EL (cell line): Measurements from ENCODE around the gene KRTAP19-8.

ENCODE experiments used
- DNase-seq: peaks from one replicate; pipeline ENCODE4 v3.0.0-alpha.2; 2016

Gene KRTAP19-8

DNA sequence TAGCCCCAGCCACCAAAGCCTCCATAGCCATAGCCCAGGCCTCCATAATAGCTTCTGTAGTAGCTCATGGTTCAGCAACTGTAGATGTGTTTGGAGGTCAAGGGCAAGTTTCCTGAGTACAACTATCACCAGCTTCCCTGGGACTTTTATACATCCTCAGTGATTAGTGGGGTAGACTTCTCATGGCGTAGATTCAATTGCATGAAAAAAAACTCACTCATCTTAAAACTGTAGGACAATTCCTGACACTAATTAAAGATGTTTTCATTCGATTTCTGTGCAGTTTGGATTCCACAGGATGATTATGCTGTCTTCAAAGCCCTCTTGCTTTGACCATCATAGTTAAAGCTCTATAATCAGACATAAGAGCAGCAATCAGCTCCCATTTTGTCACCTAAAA, at the start of gene KRTAP19-8:
Gene KRTAP19-8 (minus strand): TSS at position 101 of the 400 bp plus-strand sequence. CDS start 33 bp downstream, at position 68.
- DNase-seq: no peak

DNA sequence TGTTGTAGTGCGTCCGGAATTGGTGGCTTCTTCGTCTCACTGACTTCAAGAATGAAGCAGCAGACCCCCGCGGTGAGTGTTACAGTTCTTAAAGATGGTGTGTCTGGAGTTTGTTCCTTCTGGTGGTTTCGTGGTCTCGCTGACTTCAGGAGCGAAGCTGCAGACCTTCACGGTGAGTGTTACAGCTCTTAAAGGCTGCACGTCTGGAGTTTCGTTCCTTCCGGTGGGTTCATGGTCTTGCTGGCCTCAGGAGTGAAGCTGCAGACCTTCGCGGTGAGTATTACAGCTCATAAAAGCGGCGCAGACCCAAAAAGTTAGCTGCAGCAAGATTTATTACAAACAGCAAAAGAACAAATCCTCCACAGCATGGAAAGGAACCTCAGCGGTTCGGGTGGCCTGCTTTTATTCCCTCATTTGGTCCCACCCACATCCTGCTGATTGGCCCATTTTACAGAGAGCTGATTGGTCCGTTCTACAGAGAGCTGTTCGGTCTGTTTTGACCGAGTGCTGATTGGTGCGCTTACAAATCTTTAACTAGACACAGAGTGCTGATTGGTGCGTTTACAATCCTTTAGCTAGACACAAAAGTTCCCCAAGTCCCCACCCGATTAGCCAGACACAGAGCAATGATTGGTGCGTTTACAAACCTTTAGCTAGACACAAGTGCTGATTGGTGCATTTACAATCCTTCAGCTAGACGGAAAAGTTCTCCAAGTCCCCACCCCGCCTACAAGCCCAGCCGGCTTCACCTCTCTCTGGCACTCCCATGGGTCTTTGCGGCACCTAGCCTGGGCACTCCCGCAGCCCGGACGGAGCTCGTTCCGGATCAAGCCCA, 49.6 kb upstream of the KRTAP19-8 start:
- no peak for DNase-seq

DNA sequence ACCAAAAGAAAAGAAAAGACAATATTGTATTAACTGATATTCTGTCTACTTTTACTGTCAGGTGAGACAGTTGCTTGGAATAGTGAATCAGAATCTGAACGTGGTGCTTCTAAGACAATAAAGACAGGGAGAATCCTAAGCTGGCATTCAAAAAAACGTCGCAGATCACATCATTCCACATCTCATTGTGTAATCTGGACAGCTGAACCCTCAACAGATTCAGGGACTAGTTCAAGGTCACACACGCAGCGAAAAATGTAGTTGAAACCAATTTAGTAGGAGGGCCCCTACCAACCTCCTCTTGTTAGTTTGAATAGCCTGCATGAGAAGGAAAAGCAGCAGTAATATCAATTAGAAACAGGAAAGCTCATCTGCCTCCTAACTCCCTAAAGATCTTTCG, 46.4 kb upstream of the KRTAP19-8 start:
- DNase-seq: no peak

DNA sequence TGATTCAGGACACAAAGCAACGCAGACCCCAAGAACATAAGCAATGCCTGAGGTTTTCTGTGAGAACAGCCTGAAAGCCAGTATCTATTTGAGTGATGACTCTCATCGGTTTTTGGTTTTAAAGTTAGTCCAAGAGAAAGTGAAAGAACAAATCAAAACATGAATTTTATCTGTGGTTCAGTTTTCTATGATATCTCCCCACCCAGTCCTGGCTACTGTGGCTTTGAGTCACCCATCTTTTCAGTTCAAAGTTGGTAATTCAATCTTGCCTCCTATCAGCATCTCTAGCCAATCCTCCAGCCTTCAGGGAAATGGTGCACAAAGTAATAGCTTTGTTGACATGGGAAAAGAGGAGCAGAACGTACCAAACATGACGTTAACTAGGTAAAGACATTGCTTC, 40.5 kb upstream of the KRTAP19-8 start:
- no peak for DNase-seq

DNA sequence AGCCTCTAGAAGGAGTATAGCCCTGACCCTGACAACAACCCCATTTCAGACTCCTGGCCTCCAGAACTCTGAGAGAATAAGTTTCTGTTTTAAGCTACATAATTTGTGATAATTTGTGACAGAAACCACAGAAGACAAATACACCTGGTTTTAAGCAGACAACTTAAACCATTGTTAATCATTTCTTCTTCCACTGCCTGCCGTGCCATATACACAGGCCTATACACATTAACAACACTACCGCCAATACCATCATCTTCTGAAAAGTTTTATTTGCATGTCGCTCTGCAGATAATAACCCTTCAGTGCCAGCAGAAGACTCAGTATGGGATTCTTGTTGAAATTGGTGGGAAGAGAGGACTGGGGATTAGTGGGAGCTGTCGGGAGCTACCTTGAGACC, 39.9 kb upstream of the KRTAP19-8 start:
- no peak for DNase-seq

- no peak for DNase-seq
Observed at GRCh38 chr21:31075848-31076247, 37.6 kb upstream of the KRTAP19-8 start.

- DNase-seq: no peak
Observed at GRCh38 chr21:31072533-31072932, 34.3 kb upstream of the KRTAP19-8 start.

- no peak for DNase-seq
Observed at GRCh38 chr21:31064803-31065202, 26.5 kb upstream of the KRTAP19-8 start.

- DNase-seq: no peak
Observed at GRCh38 chr21:31052489-31053142, 14.3 kb upstream of the KRTAP19-8 start.

GRCh38 chr21:31050577-31051157, 12.4 kb upstream of the KRTAP19-8 start:
- no peak for DNase-seq

- no peak for DNase-seq
Observed at GRCh38 chr21:31045841-31046240, 7.6 kb upstream of the KRTAP19-8 start.

GRCh38 chr21:31043471-31043870, 5.2 kb upstream of the KRTAP19-8 start:
- no peak for DNase-seq

GRCh38 chr21:31042080-31042464, 3.8 kb upstream of the KRTAP19-8 start:
- DNase-seq: no peak

- no peak for DNase-seq
Observed at GRCh38 chr21:31041295-31042079, 3.2 kb upstream of the KRTAP19-8 start.

- no peak for DNase-seq
Observed at GRCh38 chr21:31034378-31034777, 3.9 kb downstream of the KRTAP19-8 start.

- DNase-seq: no peak
Observed at GRCh38 chr21:31030367-31031106, 7.7 kb downstream of the KRTAP19-8 start.

DNA sequence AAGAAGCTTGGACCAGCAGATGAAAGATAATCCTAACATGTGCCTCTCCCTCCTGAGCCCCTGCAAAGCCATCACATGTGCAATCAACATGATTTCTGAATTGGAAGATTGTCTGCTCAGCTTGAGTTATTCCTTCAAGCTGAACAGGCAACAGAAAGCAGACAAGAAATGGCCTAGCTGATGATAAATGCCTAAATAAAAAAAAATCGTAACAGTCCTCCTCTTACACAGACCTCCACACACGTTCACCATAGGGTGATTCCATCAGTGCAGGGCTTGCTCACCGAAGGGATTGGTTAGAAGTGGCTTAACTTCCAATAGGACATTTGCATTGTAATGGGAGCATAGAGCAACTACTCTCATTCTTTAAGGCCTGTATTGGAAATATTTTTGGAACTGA, 14.6 kb downstream of the KRTAP19-8 start:
- DNase-seq: no peak

DNA sequence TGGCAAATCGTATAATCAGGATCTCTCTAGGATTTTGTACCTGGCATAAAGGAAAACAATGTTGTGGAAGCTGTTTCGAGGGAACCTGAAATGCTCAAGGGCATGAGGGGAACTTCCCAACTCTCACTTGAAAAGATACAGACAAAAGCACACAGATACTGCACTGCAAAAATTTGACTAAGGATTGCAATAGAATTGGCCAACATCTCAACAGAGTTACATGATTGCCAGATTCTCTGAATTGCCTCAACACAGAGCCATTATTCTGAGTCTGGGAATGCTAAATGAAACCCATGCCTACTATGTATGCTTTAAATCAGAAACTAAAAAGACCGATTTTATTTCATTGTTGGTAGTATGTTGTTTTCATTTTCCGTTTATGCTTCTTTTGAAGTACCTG, 16.0 kb downstream of the KRTAP19-8 start:
- no peak for DNase-seq

- DNase-seq: no peak
Observed at GRCh38 chr21:31018232-31018631, 20.0 kb downstream of the KRTAP19-8 start.

DNA sequence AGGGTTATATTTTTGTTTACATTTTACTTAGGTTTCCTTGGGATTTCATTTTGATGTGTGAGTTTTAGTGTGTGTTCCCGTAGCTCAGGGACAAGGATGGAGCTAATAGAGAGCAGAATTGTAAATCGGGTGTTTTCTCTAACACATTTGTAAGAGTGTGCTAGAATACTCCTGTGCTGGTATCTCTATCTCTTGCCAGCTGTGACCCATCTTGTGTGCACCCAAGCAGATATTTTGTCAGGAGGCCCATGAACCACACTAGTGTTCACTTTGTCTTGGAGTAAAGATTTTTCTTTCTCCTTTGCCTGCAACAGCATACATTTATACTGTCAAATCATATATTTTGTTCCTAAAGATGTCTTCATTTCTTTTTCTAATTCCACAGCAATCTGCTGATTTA, 23.4 kb downstream of the KRTAP19-8 start:
- no peak for DNase-seq

- DNase-seq: no peak
Observed at GRCh38 chr21:31012133-31013089, 25.9 kb downstream of the KRTAP19-8 start.
